IPS-18a (cell line): Measurements from ENCODE around the gene GRIN2A.

Experiments
- H3K27ac ChIP-seq: one replicate; pipeline ENCODE4 v1.5.1; 2013; ENCODE audit warnings: low read length
- H3K27me3 ChIP-seq: one replicate; pipeline ENCODE4 v1.6.1; 2013; ENCODE audit warnings: mild to moderate bottlenecking, low read length; ENCODE audit not compliant: control insufficient read depth, insufficient read depth
- H3K36me3 ChIP-seq: one replicate; pipeline ENCODE4 v1.6.1; 2013; ENCODE audit warnings: low read depth, low read length; ENCODE audit not compliant: control insufficient read depth
- H3K4me1 ChIP-seq: one replicate; pipeline ENCODE4 v1.6.1; 2013; ENCODE audit warnings: low read depth, low read length; ENCODE audit not compliant: control insufficient read depth
- H3K4me3 ChIP-seq: one replicate; pipeline ENCODE4 v1.5.1; 2013; ENCODE audit warnings: low read length
- H3K9ac ChIP-seq: one replicate; pipeline ENCODE4 v1.6.1; 2013; ENCODE audit warnings: mild to moderate bottlenecking, low read length, moderate library complexity
- H3K9me3 ChIP-seq: one replicate; pipeline ENCODE4 v1.6.1; 2013; ENCODE audit warnings: low read depth, low read length; ENCODE audit not compliant: control insufficient read depth

GRIN2A gene

DNA sequence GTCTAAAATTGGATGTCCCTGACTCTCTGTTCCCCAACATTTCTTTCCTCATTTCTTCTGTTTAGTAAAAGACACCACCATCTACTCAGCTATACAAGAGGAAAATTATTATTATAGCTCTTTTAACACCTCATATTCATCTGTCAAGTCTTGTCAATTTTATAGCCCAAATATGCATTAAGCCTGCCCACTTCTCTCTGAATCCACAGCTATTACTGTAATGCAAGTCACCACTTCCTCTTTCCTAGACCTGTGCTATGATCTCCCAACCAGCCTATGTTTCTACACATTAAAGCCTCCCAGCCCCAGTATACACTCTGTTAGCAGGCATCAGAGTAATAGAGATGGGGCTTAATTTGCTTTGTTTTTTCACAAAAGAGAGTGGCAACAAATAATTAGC is 252.9 kb downstream of the GRIN2A start:
- no peaks in the 10 kb centered on the region for H3K9me3 ChIP-seq
- no peaks in the 10 kb centered on the region for H3K36me3 ChIP-seq
- no peaks in the 10 kb centered on the region for H3K27me3 ChIP-seq
- H3K27ac ChIP-seq: no peak overlapping the region
- no peak overlapping the region for H3K9ac ChIP-seq
- no peak overlapping the region for H3K4me3 ChIP-seq
- H3K4me1 ChIP-seq: no peaks in the 10 kb centered on the region

DNA sequence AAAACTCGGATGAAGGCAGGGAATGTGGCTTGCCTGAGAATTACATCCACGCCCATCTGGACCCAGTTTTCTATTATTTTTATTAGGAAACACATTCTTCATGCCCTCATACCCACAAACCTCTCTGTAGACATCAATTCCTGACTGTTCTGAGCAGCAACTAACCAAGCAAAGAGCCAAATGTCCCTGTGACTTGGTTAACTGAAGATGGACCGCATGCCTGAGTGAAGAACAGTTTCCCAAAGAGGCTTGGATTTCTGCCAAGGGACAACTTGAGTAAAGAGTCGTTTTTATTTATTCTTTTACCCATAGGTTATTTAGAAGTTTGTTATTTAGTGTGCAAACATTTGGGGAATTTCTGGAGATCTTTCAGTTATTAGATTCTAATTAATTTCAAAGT is 259.8 kb downstream of the GRIN2A start:
- H3K9me3 ChIP-seq: no peaks in the 10 kb centered on the region
- no peak overlapping the region for H3K9ac ChIP-seq
- H3K36me3 ChIP-seq: no peaks in the 10 kb centered on the region
- no peaks in the 10 kb centered on the region for H3K4me1 ChIP-seq
- H3K27me3 ChIP-seq: no peaks in the 10 kb centered on the region
- no peak overlapping the region for H3K27ac ChIP-seq
- no peak overlapping the region for H3K4me3 ChIP-seq

DNA sequence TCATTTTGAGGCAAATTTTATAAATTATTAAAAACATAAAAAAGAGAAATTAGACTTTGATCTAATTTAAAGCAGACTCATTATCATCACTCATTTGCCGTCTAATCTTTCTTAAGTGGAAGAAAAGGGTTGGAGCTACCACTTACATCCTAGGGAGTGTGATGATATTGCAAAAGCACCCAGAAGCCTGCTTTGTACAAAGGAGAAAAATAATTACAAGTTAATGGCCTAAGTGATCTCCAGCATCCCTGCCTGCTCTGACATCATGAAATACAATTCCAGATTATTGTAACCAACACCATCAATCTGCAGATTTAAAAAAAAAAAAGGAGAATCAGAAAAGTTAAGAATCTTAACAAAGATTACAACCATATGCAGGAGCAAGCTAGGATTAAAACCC is 260.2 kb downstream of the GRIN2A start:
- H3K9me3 ChIP-seq: no peaks in the 10 kb centered on the region
- H3K27ac ChIP-seq: no peak overlapping the region
- no peak overlapping the region for H3K4me3 ChIP-seq
- H3K27me3 ChIP-seq: no peaks in the 10 kb centered on the region
- no peak overlapping the region for H3K9ac ChIP-seq
- H3K36me3 ChIP-seq: no peaks in the 10 kb centered on the region
- no peaks in the 10 kb centered on the region for H3K4me1 ChIP-seq

DNA sequence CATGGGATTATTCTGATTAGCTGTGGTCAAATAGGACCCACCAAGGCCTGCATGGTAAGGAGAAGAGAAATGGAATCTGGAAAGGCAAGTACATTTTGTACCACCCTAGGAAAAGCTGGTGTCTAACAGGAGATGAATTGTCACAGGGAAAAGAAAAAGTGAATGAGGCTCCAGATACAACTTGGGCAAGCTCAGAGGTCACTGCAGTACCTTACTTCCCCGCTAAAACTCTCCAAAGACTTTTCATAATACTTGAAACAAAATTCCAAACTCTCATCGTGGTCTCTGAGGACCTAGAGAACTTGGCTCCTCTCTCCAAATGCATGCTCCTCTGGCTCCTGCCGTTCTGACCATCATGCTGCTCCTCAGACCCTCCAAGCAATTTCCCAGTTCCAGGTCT is 262.8 kb downstream of the GRIN2A start:
- Histone ChIP-seq H3K4me3 (no peak overlapping the region), H3K9ac (no peak overlapping the region), H3K36me3 (no peaks in the 10 kb centered on the region), H3K9me3 (no peaks in the 10 kb centered on the region), H3K27me3 (no peaks in the 10 kb centered on the region), H3K4me1 (no peaks in the 10 kb centered on the region), H3K27ac (no peak overlapping the region)

DNA sequence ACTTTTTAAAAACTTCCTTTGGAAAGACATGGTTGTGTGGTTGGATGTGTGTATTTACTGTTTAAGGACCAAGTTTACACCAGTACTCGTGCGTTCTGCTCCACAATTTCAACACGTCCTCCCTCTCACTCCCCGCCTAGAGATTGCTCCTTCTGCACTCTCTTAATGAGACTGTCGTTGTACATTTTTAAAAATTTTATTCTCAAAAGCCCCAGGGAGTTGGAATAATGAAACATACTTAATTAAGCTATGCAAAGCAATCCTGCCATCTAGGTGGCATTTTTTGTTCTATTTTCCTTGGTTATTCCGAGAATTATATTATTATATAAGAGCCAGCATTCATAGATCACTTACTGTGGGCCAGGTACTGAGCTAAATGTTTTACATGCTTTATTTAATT is 264.5 kb downstream of the GRIN2A start:
- Histone ChIP-seq H3K27me3 (no peaks in the 10 kb centered on the region), H3K27ac (no peak overlapping the region), H3K9ac (no peak overlapping the region), H3K4me1 (no peaks in the 10 kb centered on the region), H3K9me3 (no peaks in the 10 kb centered on the region), H3K4me3 (no peak overlapping the region), H3K36me3 (no peaks in the 10 kb centered on the region)

DNA sequence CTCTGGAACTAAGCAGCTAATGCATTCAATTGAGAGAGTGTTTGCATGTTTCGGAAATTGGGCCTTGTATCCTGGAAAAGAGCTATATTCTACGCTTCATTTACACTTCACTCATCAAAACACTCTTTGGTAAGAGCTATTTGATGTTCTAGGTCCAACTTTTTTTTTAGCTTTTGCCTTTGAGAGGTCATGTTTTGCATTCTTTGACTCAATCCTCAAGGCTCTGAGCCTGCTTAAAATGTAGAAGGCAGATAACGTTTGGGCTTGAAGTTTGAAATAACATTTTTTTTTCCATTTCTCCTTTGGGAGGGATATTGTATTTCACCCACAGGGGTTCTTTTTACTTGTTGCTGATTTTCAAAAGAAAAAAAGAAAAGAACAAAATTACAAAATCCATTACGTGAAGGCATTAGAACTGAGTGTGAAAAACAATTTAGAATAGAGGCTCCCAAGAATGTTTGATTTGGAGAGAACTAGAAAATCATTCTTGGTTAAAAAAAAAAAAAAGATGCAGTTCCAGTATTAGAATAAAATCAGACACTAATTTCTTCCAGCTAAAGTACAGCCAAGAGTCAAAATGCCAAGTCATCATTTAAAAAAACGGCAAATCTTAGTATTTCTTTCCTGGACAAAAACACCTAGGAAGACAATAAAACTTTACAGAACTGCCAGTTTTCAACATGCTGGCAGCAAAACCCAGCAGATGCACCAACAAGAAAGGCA is 268.5 kb downstream of the GRIN2A start:
- H3K4me3 ChIP-seq: no peak overlapping the region
- H3K36me3 ChIP-seq: no peaks in the 10 kb centered on the region
- H3K9me3 ChIP-seq: no peaks in the 10 kb centered on the region
- H3K27ac ChIP-seq: no peak overlapping the region
- H3K27me3 ChIP-seq: no peaks in the 10 kb centered on the region
- H3K9ac ChIP-seq: no peak overlapping the region
- no peaks in the 10 kb centered on the region for H3K4me1 ChIP-seq

DNA sequence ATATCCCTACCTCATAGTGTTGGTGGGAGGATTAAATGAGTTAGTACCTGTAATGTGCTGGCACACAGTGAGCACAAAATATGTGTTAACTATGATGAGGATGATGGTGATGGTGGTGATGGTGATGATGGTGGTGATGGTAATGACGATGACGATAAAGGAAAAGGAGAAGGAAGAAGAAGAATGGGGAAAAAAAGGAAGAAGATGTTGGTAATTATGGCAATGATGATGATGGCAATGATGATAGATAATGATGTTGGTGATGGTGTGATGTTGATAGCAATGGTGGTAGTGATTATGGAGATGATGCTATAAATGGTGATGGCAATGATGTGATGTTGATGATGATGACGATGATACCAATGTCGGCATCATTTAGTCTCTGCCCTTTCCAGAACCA is 270.2 kb downstream of the GRIN2A start:
- no peak overlapping the region for H3K27ac ChIP-seq
- no peaks in the 10 kb centered on the region for H3K4me1 ChIP-seq
- H3K9me3 ChIP-seq: no peaks in the 10 kb centered on the region
- H3K9ac ChIP-seq: no peak overlapping the region
- no peak overlapping the region for H3K4me3 ChIP-seq
- no peaks in the 10 kb centered on the region for H3K36me3 ChIP-seq
- no peaks in the 10 kb centered on the region for H3K27me3 ChIP-seq

DNA sequence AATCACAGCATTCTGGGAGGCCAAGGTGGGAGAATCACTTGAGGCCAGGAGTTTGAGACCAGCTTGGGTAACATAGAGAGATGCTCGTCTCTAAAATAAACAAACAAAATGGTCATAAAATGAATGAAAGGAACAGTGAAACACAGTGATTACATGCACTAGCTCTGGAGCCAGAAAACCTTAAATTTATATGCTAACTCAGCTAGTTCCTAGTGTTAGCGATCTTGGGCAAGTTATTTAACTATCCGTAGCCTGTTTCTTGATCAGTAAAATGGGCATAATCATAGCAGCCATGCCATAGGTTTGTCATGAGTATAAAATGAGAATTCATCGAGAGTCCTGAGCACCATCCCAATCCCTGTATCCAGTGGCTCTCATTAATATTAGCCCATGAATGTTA is 271.0 kb downstream of the GRIN2A start:
- no peaks in the 10 kb centered on the region for H3K9me3 ChIP-seq
- H3K4me3 ChIP-seq: no peak overlapping the region
- no peaks in the 10 kb centered on the region for H3K4me1 ChIP-seq
- H3K36me3 ChIP-seq: no peaks in the 10 kb centered on the region
- no peaks in the 10 kb centered on the region for H3K27me3 ChIP-seq
- H3K27ac ChIP-seq: no peak overlapping the region
- no peak overlapping the region for H3K9ac ChIP-seq

DNA sequence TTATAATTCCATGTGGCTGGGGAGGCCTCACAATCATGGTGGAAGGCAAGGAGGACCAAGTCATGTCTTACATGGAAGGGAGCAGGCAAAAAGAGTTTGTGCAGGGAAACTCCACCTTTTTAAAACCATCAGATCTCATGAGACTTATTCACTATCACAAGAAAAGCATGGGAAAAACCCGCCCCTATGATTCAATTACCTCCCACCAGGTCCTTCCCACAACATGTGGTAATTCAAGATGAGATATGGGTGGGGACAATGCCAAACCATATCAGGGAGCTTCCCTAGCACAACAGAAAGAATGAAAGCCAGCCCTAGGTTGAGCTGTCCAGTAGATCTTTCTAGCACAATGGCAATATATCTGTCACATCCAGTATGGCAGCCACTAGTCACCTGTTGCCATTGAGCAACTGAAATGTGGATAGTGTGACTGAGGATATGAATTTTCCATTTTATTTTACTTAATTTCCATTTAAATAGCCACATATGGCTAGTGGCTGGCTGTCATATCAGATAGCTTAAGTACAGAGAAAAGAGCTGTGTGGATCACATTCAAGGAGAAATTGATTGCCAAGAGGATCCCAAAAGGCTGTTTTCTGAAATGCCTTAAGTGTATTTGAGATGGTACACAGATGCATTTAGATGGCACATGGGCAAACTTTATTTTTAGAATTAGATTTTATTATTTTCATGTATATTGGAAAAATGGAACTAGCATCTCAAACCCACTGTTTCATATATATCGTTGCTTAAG is 273.0 kb downstream of the GRIN2A start:
- Histone ChIP-seq H3K27me3 (no peaks in the 10 kb centered on the region), H3K9me3 (no peaks in the 10 kb centered on the region), H3K9ac (no peak overlapping the region), H3K36me3 (no peaks in the 10 kb centered on the region), H3K4me3 (no peak overlapping the region), H3K4me1 (no peaks in the 10 kb centered on the region), H3K27ac (no peak overlapping the region)

DNA sequence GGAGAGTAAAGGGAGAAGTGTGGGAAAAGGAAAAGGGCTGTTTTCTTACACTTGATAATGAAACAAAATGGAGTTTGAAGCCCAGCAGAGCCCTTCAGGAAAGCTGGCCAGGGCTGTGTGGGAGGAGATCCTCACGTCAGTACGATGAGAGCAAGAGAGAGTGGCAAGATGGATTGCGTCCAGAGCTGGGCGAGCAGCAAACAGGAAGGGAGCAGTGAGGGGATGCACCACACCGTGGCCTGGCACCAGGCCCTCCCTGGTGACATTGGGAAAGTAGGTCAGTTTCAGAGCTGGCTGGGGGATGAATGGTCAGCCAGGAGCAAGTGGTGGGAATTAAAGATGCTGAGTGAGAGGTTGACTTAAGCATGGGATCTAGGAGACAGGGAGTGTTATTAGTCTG is 273.6 kb downstream of the GRIN2A start:
- Histone ChIP-seq H3K36me3 (no peaks in the 10 kb centered on the region), H3K27ac (no peak overlapping the region), H3K4me1 (no peaks in the 10 kb centered on the region), H3K27me3 (no peaks in the 10 kb centered on the region), H3K4me3 (no peak overlapping the region), H3K9ac (no peak overlapping the region), H3K9me3 (no peaks in the 10 kb centered on the region)

DNA sequence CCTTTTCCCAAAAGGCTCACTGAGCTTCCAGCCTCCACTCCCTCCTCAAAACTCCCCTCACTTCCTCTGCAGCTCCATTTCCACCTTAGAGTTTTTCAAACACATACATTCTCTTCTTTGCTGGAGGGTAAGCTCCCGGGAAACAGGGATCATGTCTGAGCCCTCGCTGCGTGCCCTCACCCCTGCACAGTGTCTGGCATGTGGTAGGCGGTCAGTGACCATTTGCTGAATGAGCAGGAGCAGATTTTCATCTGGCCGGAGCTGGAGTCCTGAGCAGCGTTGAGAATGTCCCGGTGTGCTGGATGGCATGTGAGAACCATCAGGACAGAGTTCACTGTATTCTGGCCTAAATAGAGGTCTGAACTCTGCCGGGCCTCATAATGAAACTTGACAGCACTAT is 274.5 kb downstream of the GRIN2A start:
- H3K27ac ChIP-seq: no peak overlapping the region
- H3K9me3 ChIP-seq: no peaks in the 10 kb centered on the region
- H3K4me3 ChIP-seq: no peak overlapping the region
- no peaks in the 10 kb centered on the region for H3K4me1 ChIP-seq
- no peaks in the 10 kb centered on the region for H3K27me3 ChIP-seq
- no peak overlapping the region for H3K9ac ChIP-seq
- H3K36me3 ChIP-seq: no peaks in the 10 kb centered on the region

DNA sequence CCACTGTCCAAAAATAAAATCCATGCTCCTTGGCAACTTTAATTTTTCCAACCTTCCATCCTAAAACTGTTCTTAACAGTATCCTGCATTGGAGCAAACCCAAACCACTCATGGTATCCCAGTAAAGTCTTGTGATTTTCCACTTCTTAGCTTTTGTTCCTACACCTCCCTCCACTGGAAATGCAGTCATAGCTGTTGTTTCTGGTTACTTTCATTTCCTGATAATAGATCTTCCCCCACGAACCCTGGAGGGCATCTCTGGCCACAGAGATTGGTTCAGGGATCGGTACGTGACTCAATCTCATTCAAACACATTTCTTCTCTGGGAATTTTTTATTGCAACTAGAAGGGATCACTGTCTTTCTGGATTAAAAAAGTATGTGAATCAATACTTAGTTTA is 276.0 kb downstream of the GRIN2A start:
- Histone ChIP-seq H3K9me3 (no peaks in the 10 kb centered on the region), H3K4me1 (no peaks in the 10 kb centered on the region), H3K27me3 (no peaks in the 10 kb centered on the region), H3K9ac (no peak overlapping the region), H3K36me3 (no peaks in the 10 kb centered on the region), H3K4me3 (no peak overlapping the region), H3K27ac (no peak overlapping the region)
